ENCODE measurements around the gene ZFYVE27.
A peak's percentile ranks its signal among the peaks of the same experiment; 100 is the strongest.

The ZFYVE27 gene

DNA sequence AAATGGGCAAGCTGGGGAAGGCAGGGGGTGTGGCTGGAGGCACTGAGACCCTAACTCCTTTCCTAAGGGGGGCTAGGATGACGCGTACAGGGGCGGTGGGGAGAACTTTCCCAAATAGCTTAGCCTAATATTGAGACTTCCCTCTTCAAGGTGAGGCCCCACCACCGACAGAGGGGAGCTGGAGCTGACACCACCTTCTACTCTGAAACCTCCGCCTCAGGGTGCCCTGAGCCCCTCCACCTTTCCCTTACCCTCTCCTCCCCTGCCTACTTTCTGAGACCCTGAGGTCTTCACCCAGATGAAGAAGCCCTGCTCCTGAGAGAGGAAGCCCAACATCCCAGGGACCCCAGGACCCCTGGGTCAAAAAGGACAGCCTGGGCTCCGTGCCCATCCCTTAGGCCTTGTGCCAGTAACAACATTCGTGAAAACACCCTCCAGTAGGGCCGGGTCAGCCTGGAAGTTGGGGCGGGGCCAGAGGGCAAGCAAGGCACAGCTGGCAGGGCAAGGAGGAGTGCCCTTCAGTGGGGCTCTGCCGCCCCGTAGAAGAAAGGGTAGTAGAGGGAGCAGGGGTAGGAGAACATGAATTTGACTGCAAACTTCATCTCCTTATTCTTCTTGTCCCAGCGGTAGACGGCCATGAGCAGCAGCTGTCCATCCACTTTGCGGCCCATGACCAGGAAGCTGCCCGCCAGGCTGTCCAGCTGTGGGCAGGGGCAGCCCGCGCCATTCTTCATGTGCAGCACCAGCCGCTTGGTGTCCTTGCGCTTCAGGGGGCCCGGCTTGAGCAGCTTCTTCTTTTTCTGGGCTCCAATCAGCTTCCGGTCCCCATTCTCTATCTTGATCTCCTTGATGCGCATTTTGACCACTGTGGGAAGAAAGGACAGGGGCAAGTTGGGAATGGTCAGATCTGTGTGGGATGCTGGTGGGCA, 30.3 kb downstream of the ZFYVE27 start:
- FAIRE-seq, result no peak
- no peak for DNase-seq (ENCODE audit: insufficient read length, low spot score)
- no peak for TF ChIP-seq SPI1 (IDR thresholded peaks at IDR 0.05; ENCODE audit: low read depth, low read length)
- no peak for TF ChIP-seq POU2F2 (IDR thresholded peaks at IDR 0.05; ENCODE audit: low read depth, low read length)
- TF ChIP-seq PAX5 (IDR thresholded peaks at IDR 0.05; ENCODE audit: insufficient read depth, low read length, severe bottlenecking), result no peak
- no peak for TF ChIP-seq TAF1 (IDR thresholded peaks at IDR 0.05; ENCODE audit: low read depth, low read length)
- no peak for TF ChIP-seq POLR2A (IDR thresholded peaks at IDR 0.05; ENCODE audit: low read depth, low read length)
- TF ChIP-seq POLR2AphosphoS5 (IDR thresholded peaks at IDR 0.05; ENCODE audit: low read depth, low read length), result no peak

DNA sequence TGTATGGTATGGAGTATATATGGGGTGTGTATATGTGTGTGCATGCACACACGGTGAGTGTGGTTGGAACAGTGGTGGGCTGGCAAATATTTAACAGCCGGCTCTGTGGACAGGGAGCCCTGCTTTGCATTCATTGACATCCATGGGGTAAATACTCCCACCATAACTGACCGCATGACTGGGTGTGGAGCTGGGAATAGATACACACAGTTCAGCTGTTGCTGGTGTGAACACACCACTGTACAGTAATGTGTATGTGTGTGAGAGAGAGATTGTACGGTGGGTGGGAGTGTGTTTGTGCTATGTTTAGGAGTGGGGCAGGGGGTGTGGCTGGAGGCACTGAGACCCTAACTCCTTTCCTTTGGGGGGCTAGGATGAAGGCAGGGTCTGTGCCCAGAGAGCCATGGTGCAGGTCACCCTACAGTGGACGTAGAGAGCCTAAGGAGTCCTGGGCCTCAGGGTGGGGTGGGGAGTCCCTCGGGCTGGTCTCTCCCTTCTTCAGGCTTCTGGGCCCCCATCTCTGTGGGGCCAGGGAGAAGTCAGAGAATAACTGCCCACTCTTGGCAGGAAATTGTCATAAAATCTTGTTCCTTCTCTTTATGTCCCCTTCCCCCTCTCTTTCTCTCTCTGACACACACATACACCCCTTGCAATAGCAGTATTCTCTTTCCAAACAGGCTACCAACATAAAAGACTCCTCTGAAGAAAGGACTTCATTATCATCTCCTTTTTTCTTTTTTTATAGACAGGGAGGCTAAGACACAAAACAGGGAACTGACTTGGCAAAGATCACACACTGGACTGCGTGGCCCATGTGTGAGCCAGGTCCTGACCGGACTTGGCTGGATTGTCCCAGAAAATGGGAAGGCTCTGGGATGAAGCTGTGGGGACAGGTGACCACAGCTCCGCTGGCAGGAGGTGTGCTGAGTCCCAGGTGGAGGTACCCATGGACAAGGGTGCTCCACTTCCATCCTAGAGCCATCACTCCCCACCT, 31.7 kb downstream of the ZFYVE27 start:
- FAIRE-seq (no peak), DNase-seq (ENCODE audit: insufficient read length, low spot score) (no peak)
- no peak for TF ChIP-seq TAF1 (IDR thresholded peaks at IDR 0.05; ENCODE audit: low read depth, low read length)
- no peak for TF ChIP-seq POLR2A (IDR thresholded peaks at IDR 0.05; ENCODE audit: low read depth, low read length)

GRCh38 chr10:97770255-97770654, 33.3 kb downstream of the ZFYVE27 start:
- TF ChIP-seq POU2F2 (IDR thresholded peaks at IDR 0.05; ENCODE audit: low read depth, low read length) (no peak), TAF1 (IDR thresholded peaks at IDR 0.05; ENCODE audit: low read depth, low read length) (no peak), POLR2AphosphoS5 (IDR thresholded peaks at IDR 0.05; ENCODE audit: low read depth, low read length) (no peak), SPI1 (IDR thresholded peaks at IDR 0.05; ENCODE audit: low read depth, low read length) (no peak), POLR2A (IDR thresholded peaks at IDR 0.05; ENCODE audit: low read depth, low read length) (no peak), PAX5 (IDR thresholded peaks at IDR 0.05; ENCODE audit: insufficient read depth, low read length, severe bottlenecking) (no peak)
- DNase-seq (ENCODE audit: insufficient read length, low spot score) (no peak), FAIRE-seq (no peak)

DNA sequence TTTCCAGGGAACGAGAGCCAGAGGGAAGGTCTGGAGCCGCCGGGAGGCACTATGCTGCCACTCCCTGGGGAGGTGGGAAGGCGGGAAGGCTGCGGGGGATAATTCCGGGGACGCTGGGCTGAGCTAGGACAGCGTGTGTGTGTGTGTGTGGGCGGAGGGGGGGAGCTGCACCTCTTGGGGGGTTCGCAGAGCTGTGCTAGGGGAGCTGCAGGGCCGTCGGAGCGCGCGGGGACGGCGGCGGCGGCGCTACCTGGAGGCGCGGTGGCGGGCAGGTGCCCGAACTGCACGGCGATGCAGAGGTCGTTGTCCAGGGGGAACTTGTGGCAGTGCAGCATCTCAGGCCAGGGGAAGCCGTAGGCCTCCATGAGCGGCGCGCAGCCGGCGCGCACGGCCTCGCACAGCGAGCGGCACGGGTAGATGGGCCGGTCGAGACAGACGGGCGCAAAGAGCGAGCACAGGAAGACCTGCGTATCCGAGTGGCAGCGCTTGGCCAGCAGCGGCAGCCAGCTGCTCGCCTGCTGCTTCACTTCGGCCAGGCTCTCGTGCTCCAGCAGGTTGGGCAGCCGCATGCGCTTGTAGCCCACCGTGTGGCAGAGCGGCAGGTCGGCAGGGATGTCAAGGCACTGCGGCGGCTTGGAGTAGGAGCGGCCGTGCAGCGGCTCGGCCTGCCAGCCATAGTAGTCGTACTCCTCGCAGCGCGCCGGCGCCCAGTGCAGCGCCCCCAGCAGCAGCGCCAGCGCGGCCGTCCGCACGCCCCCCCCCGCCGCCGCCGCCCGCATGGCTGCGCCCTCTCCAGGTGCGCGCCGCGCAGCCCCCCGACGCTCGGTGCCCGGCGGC, 34.3 kb downstream of the ZFYVE27 start:
- DNase-seq (ENCODE audit: insufficient read length, low spot score), result peak; percentile 54
- no peak for FAIRE-seq

GRCh38 chr10:97771913-97772823, 35.2 kb downstream of the ZFYVE27 start, which contains the start of gene SFRP5:
Gene SFRP5, minus strand, starts transcription at chr10:97771999. Its CDS starts 166 bp downstream, at chr10:97771833.
- DNase-seq (ENCODE audit: insufficient read length, low spot score) (no peak), FAIRE-seq (no peak)

More for the DNA sequence above, 34.3 kb downstream of the ZFYVE27 start:
- TF ChIP-seq POLR2AphosphoS5 (IDR thresholded peaks at IDR 0.05; ENCODE audit: low read depth, low read length) (no peak), TAF1 (IDR thresholded peaks at IDR 0.05; ENCODE audit: low read depth, low read length) (no peak)

DNA sequence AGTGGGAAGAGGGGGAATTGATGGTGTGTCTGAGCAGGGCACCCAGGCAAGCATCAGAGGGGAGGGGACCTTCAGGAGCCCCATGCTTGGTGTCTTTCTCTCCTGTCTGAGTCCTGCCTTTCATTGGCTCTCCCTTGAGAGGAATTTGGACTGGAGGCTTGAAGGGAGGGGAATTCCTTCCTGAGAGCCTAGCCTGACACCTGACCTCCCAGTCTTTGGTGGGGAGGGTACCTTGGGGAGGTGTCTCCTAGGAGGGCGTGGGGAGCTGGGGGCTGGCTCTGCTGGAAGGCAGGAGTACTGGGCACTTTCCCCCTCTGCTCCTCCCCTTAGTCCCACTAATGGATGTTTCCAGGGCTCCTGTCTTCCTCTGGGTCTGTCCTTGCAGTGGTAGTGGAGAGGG, 36.2 kb downstream of the ZFYVE27 start:
- no peak for DNase-seq (ENCODE audit: insufficient read length, low spot score)
- no peak for FAIRE-seq
- TF ChIP-seq POLR2A (IDR thresholded peaks at IDR 0.05; ENCODE audit: low read depth, low read length), result no peak
- TF ChIP-seq POU2F2 (IDR thresholded peaks at IDR 0.05; ENCODE audit: low read depth, low read length), result no peak
- TF ChIP-seq TAF1 (IDR thresholded peaks at IDR 0.05; ENCODE audit: low read depth, low read length), result no peak
- TF ChIP-seq SPI1 (IDR thresholded peaks at IDR 0.05; ENCODE audit: low read depth, low read length), result no peak
- no peak for TF ChIP-seq POLR2AphosphoS5 (IDR thresholded peaks at IDR 0.05; ENCODE audit: low read depth, low read length)
- no peak for TF ChIP-seq PAX5 (IDR thresholded peaks at IDR 0.05; ENCODE audit: insufficient read depth, low read length, severe bottlenecking)

More at GRCh38 chr10:97771913-97772823, 35.2 kb downstream of the ZFYVE27 start, which contains the start of gene SFRP5:
- TF ChIP-seq PAX5 (IDR thresholded peaks at IDR 0.05; ENCODE audit: insufficient read depth, low read length, severe bottlenecking) (no peak), SPI1 (IDR thresholded peaks at IDR 0.05; ENCODE audit: low read depth, low read length) (no peak), POLR2A (IDR thresholded peaks at IDR 0.05; ENCODE audit: low read depth, low read length) (no peak), TAF1 (IDR thresholded peaks at IDR 0.05; ENCODE audit: low read depth, low read length) (no peak), POLR2AphosphoS5 (IDR thresholded peaks at IDR 0.05; ENCODE audit: low read depth, low read length) (no peak), POU2F2 (IDR thresholded peaks at IDR 0.05; ENCODE audit: low read depth, low read length) (no peak)

- no peak for DNase-seq (ENCODE audit: insufficient read length, low spot score)
- TF ChIP-seq POLR2AphosphoS5 (IDR thresholded peaks at IDR 0.05; ENCODE audit: low read depth, low read length) (no peak), TAF1 (IDR thresholded peaks at IDR 0.05; ENCODE audit: low read depth, low read length) (no peak), POLR2A (IDR thresholded peaks at IDR 0.05; ENCODE audit: low read depth, low read length) (no peak), SPI1 (IDR thresholded peaks at IDR 0.05; ENCODE audit: low read depth, low read length) (no peak), PAX5 (IDR thresholded peaks at IDR 0.05; ENCODE audit: insufficient read depth, low read length, severe bottlenecking) (no peak), POU2F2 (IDR thresholded peaks at IDR 0.05; ENCODE audit: low read depth, low read length) (no peak)
- no peak for FAIRE-seq
Observed at GRCh38 chr10:97774811-97775294, 37.9 kb downstream of the ZFYVE27 start.

DNA sequence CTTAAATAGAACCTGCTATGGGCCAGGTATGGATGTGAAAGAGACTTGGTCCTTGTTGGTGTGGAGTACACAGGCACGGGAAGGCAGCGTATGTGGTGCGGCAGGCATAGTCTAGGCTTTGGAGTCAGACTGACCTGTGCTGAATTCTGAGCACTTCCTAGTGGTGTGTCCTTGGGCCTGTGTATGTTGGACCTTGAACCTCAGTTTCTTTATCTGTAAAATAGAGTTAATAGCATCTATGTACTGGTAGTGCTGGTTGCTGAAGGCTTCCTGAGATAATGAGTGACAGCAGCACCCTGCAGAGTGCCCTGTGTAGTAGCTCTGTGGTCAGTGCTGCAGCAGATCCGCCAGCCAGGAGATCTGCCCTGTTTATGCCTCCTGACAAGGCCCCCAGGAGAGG, 40.2 kb downstream of the ZFYVE27 start:
- FAIRE-seq (no peak), DNase-seq (ENCODE audit: insufficient read length, low spot score) (no peak)
- TF ChIP-seq POLR2AphosphoS5 (IDR thresholded peaks at IDR 0.05; ENCODE audit: low read depth, low read length), result no peak
- TF ChIP-seq TAF1 (IDR thresholded peaks at IDR 0.05; ENCODE audit: low read depth, low read length), result no peak
- no peak for TF ChIP-seq PAX5 (IDR thresholded peaks at IDR 0.05; ENCODE audit: insufficient read depth, low read length, severe bottlenecking)

Measured in GM12891 (cell line).